ENCODE measurements around the gene AXDND1.

The AXDND1 gene

DNA sequence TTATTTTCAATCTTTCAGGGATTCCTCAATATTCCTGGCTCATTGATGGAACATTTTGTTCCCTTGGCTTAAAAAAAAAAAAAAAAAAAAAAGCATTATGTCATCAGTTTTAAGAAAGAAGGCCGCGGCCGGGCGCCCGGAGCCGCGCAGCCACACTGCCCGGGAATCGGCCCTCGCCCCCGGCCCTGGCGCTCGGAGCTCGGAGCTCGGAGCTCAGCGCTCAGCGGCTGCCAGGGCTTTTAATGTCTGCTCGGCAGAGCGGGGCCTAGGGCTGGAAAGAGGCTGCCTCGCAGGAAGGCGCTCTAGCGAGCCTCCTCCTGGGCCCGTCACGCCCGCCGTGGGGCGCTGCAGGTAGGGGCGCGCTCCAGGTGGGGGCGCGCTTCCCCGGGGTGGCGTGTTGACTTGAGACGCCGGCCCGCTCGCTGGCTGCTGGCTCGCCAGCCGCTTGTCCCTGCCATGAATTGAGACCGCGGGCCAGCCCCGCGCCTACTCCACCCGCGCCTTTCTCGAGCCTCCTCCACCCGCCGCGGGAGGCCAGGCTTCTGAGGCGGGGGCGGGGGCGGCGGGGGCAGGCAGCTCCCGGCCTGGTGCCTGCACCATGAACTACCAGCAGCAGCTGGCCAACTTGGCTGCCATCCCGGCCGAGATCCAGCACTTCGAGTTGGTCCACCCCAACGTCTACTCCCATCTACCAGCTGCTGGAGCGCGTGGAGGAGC, 220.5 kb downstream of the AXDND1 start:
- no peak for DNase-seq

DNA sequence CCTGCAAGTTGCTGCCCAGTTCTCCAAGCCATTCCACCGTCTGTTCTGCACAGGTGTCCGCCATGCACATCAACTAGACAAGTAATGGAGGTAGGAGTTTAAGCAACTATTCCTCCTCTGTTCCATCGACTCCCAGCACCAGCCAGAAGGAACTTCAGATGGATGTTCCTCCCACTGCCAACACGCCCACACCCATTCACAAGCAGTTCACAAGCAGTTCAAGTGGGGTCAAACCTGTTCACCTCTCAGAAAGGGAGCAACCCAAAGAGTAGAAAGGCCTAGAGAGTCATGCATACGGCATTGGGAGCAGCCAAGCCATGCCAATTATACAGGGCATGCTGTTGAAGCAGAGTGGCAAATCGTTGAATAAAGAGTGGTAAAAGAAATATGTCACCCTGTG, 221.6 kb downstream of the AXDND1 start:
- DNase-seq = no peak

DNA sequence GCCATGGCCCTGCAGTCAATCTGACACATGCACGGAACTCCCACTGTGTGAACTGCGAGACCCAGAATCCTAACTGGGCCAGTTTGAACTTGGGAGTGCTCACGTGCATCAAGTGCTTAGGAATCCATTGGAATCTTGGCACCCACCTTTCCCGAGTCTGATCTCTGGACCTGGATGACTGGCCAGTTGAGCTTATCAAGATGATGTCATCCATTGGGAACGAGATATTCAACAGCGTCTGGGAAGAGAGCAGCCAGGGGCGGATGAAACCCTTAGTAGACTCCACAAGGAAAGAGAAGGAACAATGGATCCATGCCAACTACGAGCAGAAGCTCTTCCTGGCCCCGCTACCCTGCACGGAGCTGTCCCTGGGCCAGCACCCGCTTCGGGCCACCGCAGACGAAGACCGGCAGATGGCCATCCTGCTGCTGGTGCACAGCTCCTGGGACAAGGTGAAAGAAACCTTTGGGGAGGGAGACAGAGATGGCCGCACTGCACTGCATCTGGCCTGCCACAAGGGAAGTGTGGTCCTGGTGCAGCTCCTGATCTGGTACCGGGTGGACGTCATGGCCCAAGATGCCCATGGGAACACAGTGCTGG, 222.8 kb downstream of the AXDND1 start:
- no peak for DNase-seq

DNA sequence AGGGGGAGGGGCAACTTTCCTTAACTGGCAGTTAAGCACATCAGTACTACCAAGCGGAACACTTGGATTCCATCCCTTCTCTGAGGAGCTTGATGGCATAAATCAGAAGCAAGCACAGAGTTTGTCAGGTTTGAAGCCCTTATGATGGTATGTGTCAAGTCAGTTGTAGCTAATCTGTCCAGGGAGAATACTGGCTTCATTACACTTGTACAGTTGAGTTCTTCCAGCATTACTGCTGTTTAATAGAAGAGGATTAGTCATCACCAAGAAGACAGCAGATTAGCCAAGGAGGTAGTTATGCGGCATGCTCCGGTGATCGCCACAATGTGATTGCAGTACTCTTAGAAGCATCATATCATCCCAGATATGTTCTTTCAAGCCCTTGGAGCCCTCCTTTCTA, 223.7 kb downstream of the AXDND1 start:
- DNase-seq = no peak

DNA sequence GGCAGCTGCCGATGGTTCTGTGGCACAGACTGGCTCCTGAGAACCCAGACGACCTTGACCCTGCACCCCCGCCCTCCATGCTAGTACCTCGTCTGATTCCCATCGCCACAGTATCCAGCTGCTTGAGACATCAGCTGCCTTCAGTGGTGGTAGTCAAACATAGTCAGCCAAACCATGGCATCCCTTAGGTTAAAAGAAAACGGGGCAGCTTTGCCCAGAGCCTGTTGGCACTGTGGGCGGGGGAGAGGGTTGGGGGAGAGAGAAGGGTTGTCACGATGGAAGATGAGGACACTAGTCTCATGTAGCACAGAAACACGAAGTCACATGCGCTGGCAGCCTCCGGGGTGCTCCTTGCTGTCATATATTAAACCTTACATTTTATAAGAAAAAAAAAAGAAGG, 224.9 kb downstream of the AXDND1 start:
- no peak for DNase-seq

DNA sequence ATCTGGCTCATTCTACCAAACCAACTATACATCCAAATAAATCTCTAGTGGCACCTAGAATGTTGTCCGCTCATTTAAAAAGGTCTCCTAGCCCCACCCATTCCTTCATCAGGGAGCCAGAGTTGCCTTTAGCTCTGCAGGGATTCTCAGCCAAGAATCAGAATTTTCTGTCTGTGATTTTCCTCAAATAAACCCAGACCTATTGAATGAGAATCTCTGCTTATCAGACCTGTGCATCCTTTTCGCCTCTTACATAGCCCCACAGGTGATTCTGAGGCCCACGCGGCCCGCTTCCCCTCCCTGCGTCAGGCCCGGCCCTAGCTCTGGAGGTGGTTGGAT, 225.5 kb downstream of the AXDND1 start:
- no peak for DNase-seq

DNA sequence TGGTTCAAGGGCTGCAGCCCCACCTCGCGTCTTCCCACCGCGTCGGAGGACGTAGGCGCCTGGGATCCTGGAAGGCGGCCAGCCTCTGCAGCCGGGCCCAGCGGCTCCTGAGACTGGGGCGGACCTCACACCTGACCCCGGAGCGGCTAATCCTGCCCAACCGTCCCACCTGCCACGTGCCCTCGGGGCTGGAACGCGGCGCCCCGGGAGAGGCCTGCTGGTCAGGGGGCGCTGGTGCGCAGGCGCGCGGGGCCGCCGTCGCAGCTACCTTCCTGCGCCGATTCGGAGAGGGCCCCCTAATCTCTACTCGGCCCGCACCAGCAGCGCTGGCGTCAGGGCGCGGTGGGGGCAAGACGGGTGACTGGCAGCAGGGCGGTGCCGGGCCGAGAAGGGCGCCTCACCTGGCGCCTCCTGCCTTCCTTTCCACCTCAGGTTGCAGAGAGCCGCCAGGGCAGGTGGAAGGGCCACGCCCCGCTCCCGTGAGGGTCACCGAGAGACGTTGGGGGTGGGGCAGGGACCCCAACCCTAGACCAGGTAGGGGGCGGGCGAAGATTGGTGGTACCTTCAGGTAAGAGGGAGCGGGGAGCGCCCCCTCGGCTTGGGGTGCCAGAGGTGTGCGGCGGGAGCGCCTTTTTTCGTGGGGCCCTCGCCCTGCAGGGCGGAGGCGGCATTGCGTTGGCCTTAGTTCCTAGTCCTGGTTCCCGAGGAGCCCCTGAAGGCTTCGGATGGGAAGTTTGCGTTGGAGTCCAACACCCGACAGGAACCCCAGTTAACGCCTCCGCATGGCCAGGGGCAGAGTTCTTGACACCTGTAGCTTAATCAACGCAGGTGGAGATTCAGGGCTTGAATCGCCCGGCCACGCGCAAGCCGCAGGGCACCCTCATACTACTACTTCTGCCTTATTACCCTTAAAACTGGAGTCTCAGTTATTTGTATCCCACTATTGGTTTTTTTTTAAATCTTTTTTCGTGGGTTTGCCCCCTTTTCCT, 226.1 kb downstream of the AXDND1 start, which contains the start of gene TDRD5:
TDRD5 (plus strand) TSS at position 241 of the 989 bp plus-strand sequence. CDS start 784 bp downstream, outside the sequence.
- no peak for DNase-seq

DNA sequence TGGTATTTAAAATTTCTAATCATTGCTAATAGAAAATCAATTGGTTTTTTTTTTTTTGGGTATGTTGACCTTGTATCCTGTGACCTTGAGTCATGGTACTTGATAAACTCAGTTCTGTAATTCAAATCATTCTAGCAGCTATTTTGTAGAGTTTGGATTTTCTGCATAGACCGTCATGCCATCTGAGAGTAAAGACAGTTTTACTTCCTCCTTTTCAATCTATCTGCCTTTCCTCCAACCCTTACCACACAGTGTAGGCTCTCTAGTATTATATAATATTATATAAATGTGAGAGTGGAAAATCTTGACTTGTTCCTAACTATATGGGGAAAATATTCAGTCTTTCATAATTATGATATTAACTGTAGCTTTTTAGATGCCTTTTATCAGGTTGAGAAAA, 232.9 kb downstream of the AXDND1 start:
- no peak for DNase-seq

DNA sequence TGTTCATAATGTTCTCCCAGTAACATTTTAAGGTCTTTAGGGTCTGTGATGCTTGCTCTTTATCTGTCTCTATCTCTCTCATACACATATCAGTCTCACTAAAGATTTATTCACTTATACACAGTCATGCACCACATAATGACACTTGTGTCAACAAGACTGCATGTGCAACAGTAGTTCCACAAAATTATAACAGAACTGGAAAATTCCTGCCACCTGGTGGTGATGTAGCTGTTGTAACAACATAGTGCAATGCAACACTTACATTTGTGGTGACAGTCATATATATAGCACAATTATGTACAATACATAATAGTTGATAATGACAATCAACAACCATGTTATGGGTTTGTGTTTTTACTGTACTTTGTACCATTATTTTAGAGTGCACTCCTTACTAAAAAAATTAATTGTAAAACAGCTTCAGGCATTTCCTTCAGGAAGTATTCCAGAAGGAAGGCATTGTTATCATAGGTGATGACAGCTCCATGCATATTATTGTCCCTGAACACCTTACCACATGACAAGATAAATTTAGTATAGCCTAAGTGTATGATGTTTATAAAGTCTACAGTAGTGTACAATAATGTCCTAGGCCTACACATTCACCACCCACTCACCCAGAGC, 234.0 kb downstream of the AXDND1 start:
- no peak for DNase-seq

DNA sequence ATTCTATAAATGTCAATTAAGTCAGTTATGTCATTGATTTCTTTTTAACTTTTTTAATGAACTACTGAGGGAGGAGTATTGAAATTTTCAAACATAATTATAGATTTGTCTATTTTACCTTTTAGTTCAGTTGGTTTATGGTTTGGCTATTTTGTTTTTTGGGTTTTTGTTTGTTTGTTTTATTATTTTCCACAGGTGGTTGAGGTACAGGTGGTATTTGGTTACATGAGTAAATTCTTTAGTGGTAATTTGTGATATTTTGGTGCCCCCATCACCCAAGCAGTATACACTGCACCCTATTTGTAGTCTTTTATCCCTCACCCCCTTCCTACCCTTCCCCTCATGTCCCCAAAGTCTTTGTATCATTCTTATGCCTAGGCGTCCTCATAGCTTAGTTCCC, 235.3 kb downstream of the AXDND1 start:
- no peak for DNase-seq

All from CD4-positive, alpha-beta T cell treated with Interleukin-4 for 4 hours (primary cell).